RPMI7951 (cell line): Measurements from ENCODE around the gene TRIM2. TPM values are rescaled to one million over a fixed set of nuclear protein-coding genes. Genes with fewer than 3 reads are reported as not detected.

Experiments used
- DNase-seq: peaks from one replicate; pipeline ENCODE4 v3.0.0-alpha.2; 2012; ENCODE audit warnings: low read depth
- total RNA-seq: library from RNA; depleted of rRNA; stranded (reverse); fragments of >200 nt; shearing (Covaris generic); gene quantifications from 2 replicates; pipeline ENCODE4 v1.2.3, GENCODE V29; 2014

The TRIM2 gene
- total RNA-seq, 1 experiment from 2014 or later: 34.7 TPM

GRCh38 chr4:153332936-153333335 is 128.7 kb downstream of the TRIM2 start:
- DNase-seq: peak; percentile 15

- DNase-seq: no peak
Measured at GRCh38 chr4:153333874-153334273, 129.6 kb downstream of the TRIM2 start.

GRCh38 chr4:153335665-153336064 is 131.4 kb downstream of the TRIM2 start:
- no peak for DNase-seq

GRCh38 chr4:153337686-153338085 is 133.4 kb downstream of the TRIM2 start:
- DNase-seq: no peak

- peak; percentile 70 for DNase-seq
Measured at GRCh38 chr4:153341575-153342090, 137.4 kb downstream of the TRIM2 start.

- no peak for DNase-seq
Measured at GRCh38 chr4:153342751-153343552, 138.7 kb downstream of the TRIM2 start.

GRCh38 chr4:153344131-153345011 is 140.1 kb downstream of the TRIM2 start, which contains the start of gene MND1:
Gene MND1 (plus strand): TSS chr4:153344688. CDS start chr4:153344738, 50 bp downstream.
- peak; percentile 79 for DNase-seq

- DNase-seq: peak; percentile 66
Measured at GRCh38 chr4:153345012-153345981, 141.1 kb downstream of the TRIM2 start.

- DNase-seq: no peak
Measured at GRCh38 chr4:153346031-153346430, 141.8 kb downstream of the TRIM2 start.

- peak; percentile 9 for DNase-seq
Measured at GRCh38 chr4:153346563-153346962, 142.3 kb downstream of the TRIM2 start.

- no peak for DNase-seq
Measured at GRCh38 chr4:153347117-153347516, 142.9 kb downstream of the TRIM2 start.

GRCh38 chr4:153348006-153348405 is 143.8 kb downstream of the TRIM2 start:
- peak; percentile 5 for DNase-seq

GRCh38 chr4:153349206-153349805 is 145.1 kb downstream of the TRIM2 start:
- DNase-seq: no peak

GRCh38 chr4:153362184-153362583 is 157.9 kb downstream of the TRIM2 start:
- DNase-seq: peak; percentile 8

GRCh38 chr4:153364061-153364460 is 159.8 kb downstream of the TRIM2 start:
- peak; percentile 60 for DNase-seq

- peak; percentile 5 for DNase-seq
Measured at GRCh38 chr4:153365003-153365402, 160.8 kb downstream of the TRIM2 start.

- DNase-seq: no peak
Measured at GRCh38 chr4:153366486-153366885, 162.2 kb downstream of the TRIM2 start.

- DNase-seq: no peak
Measured at GRCh38 chr4:153367092-153367491, 162.8 kb downstream of the TRIM2 start.

- DNase-seq: no peak
Measured at GRCh38 chr4:153369021-153369420, 164.8 kb downstream of the TRIM2 start.

- DNase-seq: no peak
Measured at GRCh38 chr4:153371701-153372234, 167.5 kb downstream of the TRIM2 start.
